A172 (cell line): ENCODE measurements around the gene WTAP. TPM values are rescaled to one million over a fixed set of nuclear protein-coding genes. Genes with fewer than 3 reads are reported as not detected.
"Not testable (repeated sequence)": the region's sequence is repeated elsewhere in the genome, so short reads cannot be mapped to it uniquely, and the experiment has no call there.

Experiments used
- DNase-seq: peaks from one replicate; pipeline ENCODE4 v3.0.0-alpha.2; 2015; ENCODE audit warnings: low spot score
- total RNA-seq: library from RNA; depleted of rRNA; stranded (reverse); fragments of >200 nt; shearing (Covaris generic); gene quantifications from 2 replicates; pipeline ENCODE4 v1.2.3, GENCODE V29; 2014

WTAP gene
- total RNA-seq, 1 experiment from 2014 or later = 115 TPM

- DNase-seq = peak; percentile 28
Observed at GRCh38 chr6:159693894-159694545, 33.3 kb upstream of the WTAP start.

GRCh38 chr6:159695984-159696383, 31.3 kb upstream of the WTAP start:
- no peak for DNase-seq

GRCh38 chr6:159700970-159701369, 26.3 kb upstream of the WTAP start:
- DNase-seq = no peak

DNA sequence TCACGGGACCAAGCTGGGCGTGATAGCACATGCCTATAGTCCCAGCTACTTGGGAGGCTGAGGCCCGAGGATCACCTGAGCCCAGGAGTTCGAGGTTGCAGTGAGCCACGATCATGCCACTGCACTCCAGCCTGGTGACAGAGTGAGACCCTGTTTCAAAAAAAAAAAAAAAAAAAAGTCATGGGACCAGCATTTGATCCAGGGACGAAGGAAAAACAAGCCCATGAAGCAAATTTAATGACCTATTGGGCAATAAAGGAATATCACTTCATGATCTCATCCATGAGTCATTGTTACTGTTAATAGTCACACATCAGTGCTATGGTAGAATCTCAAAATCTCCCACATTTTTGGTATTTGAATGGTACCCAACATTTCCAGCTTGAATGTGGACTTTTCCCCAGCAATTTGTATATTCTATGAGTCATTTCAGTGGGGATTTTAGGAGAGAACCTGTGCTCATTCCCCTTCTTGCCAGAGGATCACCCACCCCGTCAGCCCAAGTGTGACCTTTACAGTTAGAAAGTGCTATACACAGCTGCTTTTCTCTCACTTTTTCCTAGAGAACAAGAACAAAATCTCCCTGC, 25.8 kb upstream of the WTAP start:
- peak; percentile 89 for DNase-seq

GRCh38 chr6:159710603-159711002, 16.7 kb upstream of the WTAP start:
- not testable (repeated sequence) for DNase-seq

DNA sequence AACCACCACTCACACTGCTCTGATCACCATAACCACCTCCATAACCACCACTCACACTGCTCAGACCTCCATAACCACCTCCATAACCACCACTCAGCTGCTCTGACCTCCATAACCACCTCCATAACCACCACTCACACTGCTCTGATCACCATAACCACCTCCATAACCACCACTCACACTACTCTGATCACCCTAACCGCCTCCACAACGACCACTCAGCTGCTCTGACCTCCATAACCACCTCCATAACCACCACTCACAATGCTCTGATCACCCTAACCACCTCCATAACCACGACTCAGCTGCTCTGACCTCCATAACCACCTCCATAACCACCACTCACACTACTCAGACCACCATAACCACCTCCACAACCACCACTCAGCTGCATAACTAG, 14.9 kb upstream of the WTAP start:
- DNase-seq = not testable (repeated sequence)

DNA sequence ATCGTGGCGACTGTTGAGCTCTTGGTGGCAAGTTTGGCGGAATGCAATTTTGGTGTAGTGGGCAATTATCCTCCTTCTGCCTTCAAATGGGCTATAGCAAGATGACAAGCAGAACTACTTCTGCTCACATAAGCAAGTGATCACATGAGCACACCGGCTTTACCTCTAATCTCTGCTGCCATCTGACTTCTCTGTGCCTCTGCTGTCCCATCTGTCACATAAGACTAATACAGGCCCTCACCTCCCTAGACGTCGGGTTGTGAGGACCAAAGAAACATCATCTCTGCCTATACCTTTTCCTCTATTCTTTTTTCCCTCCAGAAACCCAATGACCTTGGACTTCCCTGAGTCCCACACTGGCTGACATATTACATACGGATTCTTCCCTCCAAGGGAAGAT, 13.3 kb upstream of the WTAP start:
- DNase-seq = no peak

DNA sequence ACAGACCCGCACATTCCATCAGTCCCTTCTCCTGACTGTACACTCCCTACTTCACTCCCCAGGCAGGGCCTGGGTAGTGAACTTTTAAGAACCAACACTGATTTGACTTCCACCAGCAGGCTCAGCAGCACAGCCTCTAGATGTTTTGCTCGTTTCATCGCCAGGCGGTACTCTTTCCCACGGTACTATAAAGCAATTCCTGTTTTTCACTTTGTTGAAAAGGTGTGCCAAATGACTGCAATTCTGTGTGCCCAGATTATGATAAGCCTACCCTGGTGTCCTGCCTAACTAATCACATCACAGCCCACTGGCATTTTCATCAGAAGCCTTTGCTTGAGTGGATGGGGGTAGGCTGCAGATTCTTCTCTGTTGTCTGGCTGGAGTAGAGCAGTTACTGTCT, 12.9 kb upstream of the WTAP start:
- no peak for DNase-seq

DNA sequence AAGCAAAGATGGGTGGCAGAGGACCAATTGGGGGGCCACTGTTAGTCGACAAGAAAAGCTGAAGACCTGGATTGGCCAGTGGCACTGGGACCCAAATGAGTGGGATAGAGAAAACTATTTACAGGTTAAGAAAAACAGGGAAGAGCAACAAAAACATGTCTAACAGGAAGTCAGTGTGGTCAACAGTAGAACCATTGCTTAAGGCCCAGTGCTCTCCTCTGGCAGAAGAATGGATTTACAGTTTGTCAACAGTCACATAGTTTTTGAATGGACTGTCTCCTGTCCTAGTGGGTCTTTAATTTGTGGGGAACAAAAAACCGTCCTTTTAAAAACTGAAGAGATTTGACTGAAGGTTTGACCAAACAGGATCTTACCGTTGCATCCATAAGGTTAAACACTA, 12.1 kb upstream of the WTAP start:
- no peak for DNase-seq

- no peak for DNase-seq
Observed at GRCh38 chr6:159715605-159716004, 11.7 kb upstream of the WTAP start.

GRCh38 chr6:159716247-159717096, 10.8 kb upstream of the WTAP start:
- peak; percentile 67 for DNase-seq

GRCh38 chr6:159718634-159719033, 8.7 kb upstream of the WTAP start:
- no peak for DNase-seq

DNA sequence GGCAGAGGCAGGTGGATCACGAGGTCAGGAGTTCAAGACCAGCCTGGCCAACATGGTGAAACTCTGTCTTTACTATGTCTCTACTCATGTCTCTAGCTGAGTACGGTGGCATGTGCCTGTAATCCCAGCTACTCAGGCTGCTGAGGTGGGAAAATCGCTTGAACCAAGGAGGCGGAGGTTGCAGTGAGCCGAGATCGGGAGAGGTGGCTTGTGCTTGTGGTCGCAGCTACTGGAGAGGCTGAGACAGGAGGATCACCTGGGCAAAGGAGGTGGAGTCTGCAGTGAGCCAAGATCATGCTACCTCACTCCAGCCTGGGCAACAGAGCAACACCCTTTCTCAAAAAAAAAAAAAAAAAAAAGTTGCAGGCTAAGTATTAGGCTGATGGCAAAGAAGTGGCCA, 8.0 kb upstream of the WTAP start:
- DNase-seq = no peak

DNA sequence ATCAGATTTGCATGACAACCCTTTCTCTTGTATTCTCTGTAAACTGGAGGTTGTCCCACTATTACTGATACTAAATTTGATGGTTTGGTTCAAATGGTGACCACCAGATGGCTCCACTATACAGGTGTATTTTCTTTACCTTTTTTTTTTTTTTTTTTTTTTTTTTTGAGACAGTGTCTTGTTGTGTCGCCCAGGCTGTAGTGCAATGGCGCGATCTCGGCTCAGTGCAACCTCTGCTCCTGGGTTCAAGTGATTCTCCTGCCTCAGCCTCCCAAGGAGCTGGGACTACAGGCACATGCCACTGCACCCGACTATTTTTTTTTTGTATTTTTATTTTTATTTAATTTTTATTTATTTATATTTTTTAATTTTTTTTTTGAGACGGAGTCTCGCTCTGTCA, 6.6 kb upstream of the WTAP start:
- DNase-seq = peak; percentile 37

- not testable (repeated sequence) for DNase-seq
Observed at GRCh38 chr6:159721981-159722380, 5.3 kb upstream of the WTAP start.

DNA sequence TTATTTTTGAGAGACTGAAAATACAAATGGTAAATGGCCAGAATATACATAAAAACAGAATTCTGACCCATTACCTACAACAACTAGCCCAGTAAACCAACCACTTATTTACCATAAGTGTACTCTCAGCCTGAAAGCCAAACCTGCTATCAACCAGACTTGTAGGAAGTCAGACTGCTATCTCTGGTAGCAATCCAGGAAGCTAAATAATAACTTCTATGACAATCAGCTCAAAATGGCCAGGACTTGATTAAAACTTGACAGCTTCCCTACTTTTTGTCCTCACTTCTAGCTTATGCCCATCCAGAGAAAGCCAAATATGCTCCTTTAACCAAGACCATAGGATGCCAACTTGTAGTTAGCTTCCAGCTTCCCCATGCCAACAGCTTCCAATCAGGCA, 4.7 kb upstream of the WTAP start:
- DNase-seq = no peak

GRCh38 chr6:159723259-159723658, 4.0 kb upstream of the WTAP start:
- no peak for DNase-seq

GRCh38 chr6:159724778-159725177, 2.5 kb upstream of the WTAP start:
- no peak for DNase-seq

- not testable (repeated sequence) for DNase-seq
Observed at GRCh38 chr6:159725208-159725607, 2.1 kb upstream of the WTAP start.

- DNase-seq = no peak
Observed at GRCh38 chr6:159726255-159726917, 920 bp upstream of the WTAP start.

- no peak for DNase-seq
Observed at GRCh38 chr6:159727717-159728445, 575 bp downstream of the WTAP start.

- no peak for DNase-seq
Observed at GRCh38 chr6:159728531-159728964, 1.2 kb downstream of the WTAP start.
